Esophagus muscularis mucosa (tissue), 4 donors: ENCODE measurements around the gene IFITM1.
"Not testable (repeated sequence)": the region's sequence is repeated elsewhere in the genome, so short reads cannot be mapped to it uniquely, and the experiment has no call there.

Source experiments
- CTCF ChIP-seq, 3 experiments: fragments of 200-600 bp in 2 of 3; fragments of 450-650 bp in 1 of 3; sonication (generic) in 2 of 3; IDR thresholded peaks; one replicate each; pipeline ENCODE4 v1.5.1; 2017 to 2019; ENCODE audit warnings: antibody characterized with exemption in 3 of 3, mild to moderate bottlenecking in 2 of 3, moderate library complexity in 1 of 3
- EP300 ChIP-seq: sonication (generic); formaldehyde crosslinking; IDR thresholded peaks from one replicate; pipeline ENCODE4 v1.6.1; 2017; ENCODE audit warnings: antibody characterized with exemption
- POLR2AphosphoS5 ChIP-seq, 2 donors: sonication (generic); formaldehyde crosslinking; IDR thresholded peaks; one replicate each; pipeline ENCODE4 v1.6.1; 2017; ENCODE audit warnings: antibody characterized with exemption in 2 of 2

- TF ChIP-seq CTCF (IDR thresholded peaks at IDR 0.05); EP300; POLR2AphosphoS5 (IDR thresholded peaks at IDR 0.05): not testable (repeated sequence)
Measured at GRCh38 chr11:309979-310572, 3.8 kb upstream of the IFITM1 start.
